Chondrocyte (in vitro differentiated cells): ENCODE results near the gene ABCF3. TPM values are rescaled to one million over a fixed set of nuclear protein-coding genes. Genes with fewer than 3 reads are reported as not detected.

Source experiments
- DNase-seq: peaks from one replicate; pipeline ENCODE4 v3.0.0; 2021; ENCODE audit warnings: mixed read lengths, low spot score
- H3K27ac Mint-ChIP-seq: one replicate; pipeline ENCODE4 v1.8.0; 2021; ENCODE audit warnings: mild to moderate bottlenecking, moderate library complexity, mixed read lengths; ENCODE audit not compliant: unreplicated experiment
- H3K27me3 Mint-ChIP-seq: 2 replicates; pipeline ENCODE4 v1.8.0; 2021; ENCODE audit warnings: low read depth, mixed read lengths
- H3K36me3 Mint-ChIP-seq: 2 replicates; pipeline ENCODE4 v1.8.0; 2021; ENCODE audit warnings: low read depth, mixed read lengths
- H3K4me1 Mint-ChIP-seq: 2 replicates; pipeline ENCODE4 v1.8.0; 2021; ENCODE audit warnings: low read depth, mild to moderate bottlenecking, mixed read lengths
- H3K4me3 Mint-ChIP-seq: one replicate; pipeline ENCODE4 v1.8.0; 2021; ENCODE audit warnings: mild to moderate bottlenecking, moderate library complexity, mixed read lengths; ENCODE audit not compliant: unreplicated experiment
- H3K9me3 Mint-ChIP-seq: 2 replicates; pipeline ENCODE4 v1.8.0; 2021; ENCODE audit warnings: low read depth, mixed read lengths
- CTCF ChIP-seq: fragments of 200-600 bp; sonication (generic); IDR thresholded peaks from 2 replicates; pipeline ENCODE4 v1.5.0; 2021; ENCODE audit warnings: antibody characterized with exemption, mild to moderate bottlenecking, moderate library complexity
- total RNA-seq: library from RNA; stranded (reverse); gene quantifications from 3 replicates; pipeline ENCODE4 v1.2.1, GENCODE V29; 2021

Gene ABCF3
- total RNA-seq, 1 donor from 2014 or later = 53.8 TPM

DNA sequence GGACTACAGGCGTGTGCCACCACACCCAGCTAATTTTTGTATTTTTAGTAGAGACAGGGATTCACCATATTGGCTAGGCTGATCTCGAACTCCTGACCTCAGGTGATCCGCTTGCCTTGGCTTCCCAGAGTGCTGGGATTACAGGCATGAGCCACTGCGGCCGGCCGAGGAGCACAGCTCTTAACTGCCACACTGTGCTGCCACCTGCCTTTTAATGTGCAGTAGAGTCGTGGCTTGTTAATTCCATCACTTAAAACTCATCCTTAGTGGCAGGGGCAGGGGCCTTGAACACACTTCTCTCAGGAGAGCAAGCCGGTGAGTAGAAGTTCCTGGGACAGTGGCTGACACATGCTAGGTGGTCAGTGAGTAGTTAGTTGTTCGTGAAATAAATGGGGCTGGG, 12.5 kb downstream of the ABCF3 start:
- TF ChIP-seq CTCF = no peak
- Mint-ChIP-seq H3K27ac (no peak overlapping the region), H3K9me3 (no peaks in the 10 kb centered on the region), H3K36me3 (peaks cover 9% of the 10 kb centered on the region), H3K27me3 (peaks cover under 1% of the 10 kb centered on the region), H3K4me3 (no peak overlapping the region), H3K4me1 (no peaks in the 10 kb centered on the region)
- no peak for DNase-seq

- peaks cover 6% of the 10 kb centered on the region for H3K27me3 Mint-ChIP-seq
- TF ChIP-seq CTCF = no peak
- DNase-seq = no peak
- H3K4me3 Mint-ChIP-seq = no peak overlapping the region
- no peaks in the 10 kb centered on the region for H3K36me3 Mint-ChIP-seq
- H3K27ac Mint-ChIP-seq = no peak overlapping the region
- H3K9me3 Mint-ChIP-seq = no peaks in the 10 kb centered on the region
- no peaks in the 10 kb centered on the region for H3K4me1 Mint-ChIP-seq
These were observed 14.8 kb downstream of the ABCF3 start for GRCh38 chr3:184200825-184201224.

- no peak overlapping the region for H3K4me3 Mint-ChIP-seq
- DNase-seq = no peak
- peaks cover 23% of the 10 kb centered on the region for H3K27me3 Mint-ChIP-seq
- no peak for TF ChIP-seq CTCF
- H3K4me1 Mint-ChIP-seq = no peaks in the 10 kb centered on the region
- H3K36me3 Mint-ChIP-seq = no peaks in the 10 kb centered on the region
- H3K9me3 Mint-ChIP-seq = no peaks in the 10 kb centered on the region
- H3K27ac Mint-ChIP-seq = no peak overlapping the region
These were observed 17.5 kb downstream of the ABCF3 start for GRCh38 chr3:184203526-184203925.

DNA sequence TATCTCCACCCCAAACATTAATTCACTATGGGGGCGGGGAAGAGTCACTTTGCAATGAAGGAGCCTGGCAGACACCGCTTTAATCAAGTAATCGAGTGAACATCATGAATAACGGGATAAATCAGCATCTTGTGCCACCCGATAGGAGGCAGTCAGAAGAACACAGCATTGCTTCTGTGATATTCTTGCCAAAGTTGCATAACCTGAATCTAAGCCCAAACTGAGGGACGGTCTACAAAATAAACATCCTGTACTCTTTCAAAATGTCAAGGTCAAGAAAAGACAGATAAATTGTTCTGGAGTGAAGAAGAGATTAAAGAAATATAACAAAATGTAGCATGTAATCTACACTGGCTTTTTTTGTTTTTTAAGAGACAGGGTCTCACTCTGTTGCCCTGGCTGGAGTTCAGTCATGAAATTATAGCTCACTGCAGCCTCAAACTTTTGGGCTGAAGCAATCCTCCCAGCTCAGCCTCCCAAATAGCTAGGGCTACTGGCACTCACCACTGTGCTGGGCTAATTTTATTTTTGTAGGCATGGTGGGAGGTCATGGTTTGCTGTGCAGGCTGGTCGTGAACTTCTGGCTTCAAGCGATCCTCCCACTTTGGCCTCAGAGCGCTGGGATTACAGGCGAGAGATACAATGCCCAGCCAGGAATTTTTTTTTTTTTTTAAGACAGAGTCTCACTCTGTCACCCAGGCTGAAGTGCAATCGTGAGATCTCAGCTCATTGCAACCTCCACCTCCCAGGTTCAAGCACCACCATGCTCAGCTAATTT, 23.3 kb downstream of the ABCF3 start:
- peaks cover 37% of the 10 kb centered on the region for H3K27me3 Mint-ChIP-seq
- no peak overlapping the region for H3K4me3 Mint-ChIP-seq
- no peaks in the 10 kb centered on the region for H3K36me3 Mint-ChIP-seq
- DNase-seq = peak; percentile 21
- no peak for TF ChIP-seq CTCF
- H3K9me3 Mint-ChIP-seq = no peaks in the 10 kb centered on the region
- H3K4me1 Mint-ChIP-seq = no peaks in the 10 kb centered on the region
- H3K27ac Mint-ChIP-seq = no peak overlapping the region

GRCh38 chr3:184211297-184211696, 25.3 kb downstream of the ABCF3 start:
- H3K36me3 Mint-ChIP-seq = no peaks in the 10 kb centered on the region
- no peak for DNase-seq
- H3K9me3 Mint-ChIP-seq = no peaks in the 10 kb centered on the region
- no peaks in the 10 kb centered on the region for H3K4me1 Mint-ChIP-seq
- H3K27ac Mint-ChIP-seq = no peak overlapping the region
- H3K4me3 Mint-ChIP-seq = no peak overlapping the region
- TF ChIP-seq CTCF = no peak
- peaks cover 30% of the 10 kb centered on the region for H3K27me3 Mint-ChIP-seq
